OCI-LY3 (cell line): Measurements from ENCODE around the gene KIR3DL3.
"Not testable (repeated sequence)": the region's sequence is repeated elsewhere in the genome, so short reads cannot be mapped to it uniquely, and the experiment has no call there.

Experiments
- H2AFZ ChIP-seq: fragments of 200-600, 300-600 bp; shearing (Covaris generic); 2 replicates; pipeline ENCODE4 v1.6.0; 2014; ENCODE audit warnings: antibody characterized with exemption, low read depth, low read length
- H3K27ac ChIP-seq: fragments of 200-600, 300-600 bp; sonication (generic); 2 replicates; pipeline ENCODE4 v1.5.1; 2014; ENCODE audit warnings: mild to moderate bottlenecking, low read length, moderate library complexity, mixed read lengths
- H3K27me3 ChIP-seq: fragments of 200-600, 300-600 bp; sonication (generic); 2 replicates; pipeline ENCODE4 v1.6.1; 2014; ENCODE audit warnings: low read depth, low read length, mixed read lengths
- H3K36me3 ChIP-seq: fragments of 200-600, 300-600 bp; sonication (generic); replicated peaks from 2 replicates; pipeline ENCODE3; 2014; ENCODE audit warnings: low read depth, low read length, mixed read lengths
- H3K4me1 ChIP-seq: fragments of 300-600, 200-600 bp; sonication (generic); 2 replicates; pipeline ENCODE4 v1.6.1; 2014; ENCODE audit warnings: low read length, mixed read lengths
- H3K4me2 ChIP-seq: fragments of 200-600, 300-600 bp; sonication (generic); 2 replicates; pipeline ENCODE4 v1.6.1; 2014; ENCODE audit warnings: low read length, mixed read lengths
- H3K4me3 ChIP-seq: fragments of 300-600, 200-600 bp; sonication (generic); 2 replicates; pipeline ENCODE4 v1.5.1; 2014; ENCODE audit warnings: antibody characterized with exemption, mild to moderate bottlenecking, low read length, moderate library complexity
- H3K79me2 ChIP-seq: fragments of 300-600, 200-600 bp; shearing (Covaris generic); 2 replicates; pipeline ENCODE4 v1.6.1; 2014; ENCODE audit warnings: mild to moderate bottlenecking, low read length, mixed read lengths
- H3K9ac ChIP-seq: fragments of 300-600, 200-600 bp; shearing (Covaris generic); 2 replicates; pipeline ENCODE4 v1.6.0; 2014; ENCODE audit warnings: mild to moderate bottlenecking, low read length, moderate library complexity
- H3K9me3 ChIP-seq: fragments of 200-600, 300-600 bp; shearing (Covaris generic); 2 replicates; pipeline ENCODE4 v1.6.1; 2014; ENCODE audit warnings: low read length, mixed read lengths; ENCODE audit not compliant: insufficient read depth
- H4K20me1 ChIP-seq: fragments of 200-600, 300-600 bp; sonication (generic); 2 replicates; pipeline ENCODE4 v1.6.1; 2016; ENCODE audit warnings: low read length, mixed read lengths; ENCODE audit not compliant: insufficient read depth
- EZH2phosphoT487 ChIP-seq: fragments of 200-600 bp; shearing (Covaris generic); IDR thresholded peaks from 2 replicates; pipeline ENCODE4 v1.6.1; 2018; ENCODE audit warnings: antibody characterized with exemption, mixed run types, low read depth
- TF ChIP-seq, protein P1 (sequence below): fragments of 200-600, 300-600 bp; sonication (generic); IDR thresholded peaks from 2 replicates; pipeline ENCODE4 v1.5.1; 2014; ENCODE audit warnings: antibody characterized with exemption, low read length, low read depth

Gene KIR3DL3

DNA sequence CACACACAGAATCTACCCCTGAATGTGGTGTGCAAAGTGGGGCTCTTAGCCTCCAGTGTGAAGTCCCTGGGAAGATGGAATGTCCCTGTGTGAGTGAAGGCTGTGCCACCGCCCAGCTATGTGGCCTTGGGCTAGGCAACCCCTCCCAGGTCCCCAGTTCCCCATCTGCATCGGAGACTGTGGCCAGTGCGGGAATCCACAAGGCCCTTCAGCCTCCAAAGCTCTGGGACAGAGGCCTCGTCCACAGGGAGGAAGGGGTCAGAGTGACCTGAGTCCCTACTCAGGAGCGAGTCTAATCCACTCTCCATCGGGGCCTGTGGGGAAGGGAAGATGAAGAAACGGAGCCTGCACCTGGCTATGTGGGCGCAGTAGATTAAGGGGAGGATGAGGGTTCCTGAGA is 19.3 kb upstream of the KIR3DL3 start:
- H3K9me3 ChIP-seq = no peaks in the 10 kb centered on the region

DNA sequence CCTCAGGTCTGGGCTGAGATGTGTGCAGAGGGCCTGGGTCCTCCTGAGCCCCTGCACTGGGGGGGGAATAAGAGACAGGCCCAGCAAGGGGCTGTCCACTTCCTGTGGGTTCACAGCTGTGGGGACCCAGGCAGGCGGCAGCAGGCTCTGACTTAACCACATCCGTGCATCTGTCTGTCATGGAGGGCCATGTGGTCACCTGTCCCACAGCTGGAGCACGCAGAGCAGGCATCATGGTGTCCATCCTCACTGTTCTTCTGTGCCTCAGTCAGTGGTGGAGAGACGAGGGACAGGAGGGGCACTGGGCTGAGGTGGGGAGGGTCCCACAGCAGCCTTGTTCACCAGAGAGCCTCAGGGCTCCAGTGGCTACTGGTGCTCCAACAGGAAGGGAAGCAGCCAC is 16.3 kb upstream of the KIR3DL3 start:
- H3K9me3 ChIP-seq = no peaks in the 10 kb centered on the region
- no peak overlapping the region for H3K9ac ChIP-seq
- H3K4me3 ChIP-seq = no peak overlapping the region
- H3K27me3 ChIP-seq = peaks cover 14% of the 10 kb centered on the region
- H4K20me1 ChIP-seq = no peaks in the 10 kb centered on the region
- H3K79me2 ChIP-seq = no peaks in the 10 kb centered on the region
- H3K4me1 ChIP-seq = no peaks in the 10 kb centered on the region
- TF ChIP-seq, protein P1, sequence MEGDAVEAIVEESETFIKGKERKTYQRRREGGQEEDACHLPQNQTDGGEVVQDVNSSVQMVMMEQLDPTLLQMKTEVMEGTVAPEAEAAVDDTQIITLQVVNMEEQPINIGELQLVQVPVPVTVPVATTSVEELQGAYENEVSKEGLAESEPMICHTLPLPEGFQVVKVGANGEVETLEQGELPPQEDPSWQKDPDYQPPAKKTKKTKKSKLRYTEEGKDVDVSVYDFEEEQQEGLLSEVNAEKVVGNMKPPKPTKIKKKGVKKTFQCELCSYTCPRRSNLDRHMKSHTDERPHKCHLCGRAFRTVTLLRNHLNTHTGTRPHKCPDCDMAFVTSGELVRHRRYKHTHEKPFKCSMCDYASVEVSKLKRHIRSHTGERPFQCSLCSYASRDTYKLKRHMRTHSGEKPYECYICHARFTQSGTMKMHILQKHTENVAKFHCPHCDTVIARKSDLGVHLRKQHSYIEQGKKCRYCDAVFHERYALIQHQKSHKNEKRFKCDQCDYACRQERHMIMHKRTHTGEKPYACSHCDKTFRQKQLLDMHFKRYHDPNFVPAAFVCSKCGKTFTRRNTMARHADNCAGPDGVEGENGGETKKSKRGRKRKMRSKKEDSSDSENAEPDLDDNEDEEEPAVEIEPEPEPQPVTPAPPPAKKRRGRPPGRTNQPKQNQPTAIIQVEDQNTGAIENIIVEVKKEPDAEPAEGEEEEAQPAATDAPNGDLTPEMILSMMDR = no peak
- TF ChIP-seq EZH2phosphoT487 = no peak
- H2AFZ ChIP-seq = no peak overlapping the region
- H3K36me3 ChIP-seq = no peaks in the 10 kb centered on the region
- no peak overlapping the region for H3K27ac ChIP-seq
- no peak overlapping the region for H3K4me2 ChIP-seq

More for the DNA sequence above, 19.3 kb upstream of the KIR3DL3 start:
- H4K20me1 ChIP-seq = no peaks in the 10 kb centered on the region
- H2AFZ ChIP-seq = no peak overlapping the region
- H3K4me3 ChIP-seq = no peak overlapping the region
- H3K27me3 ChIP-seq = peaks cover 26% of the 10 kb centered on the region
- H3K4me1 ChIP-seq = no peaks in the 10 kb centered on the region
- H3K4me2 ChIP-seq = no peak overlapping the region
- no peaks in the 10 kb centered on the region for H3K36me3 ChIP-seq
- TF ChIP-seq, protein P1 = no peak
- TF ChIP-seq EZH2phosphoT487 = no peak
- no peak overlapping the region for H3K27ac ChIP-seq
- H3K9ac ChIP-seq = no peak overlapping the region
- no peaks in the 10 kb centered on the region for H3K79me2 ChIP-seq

DNA sequence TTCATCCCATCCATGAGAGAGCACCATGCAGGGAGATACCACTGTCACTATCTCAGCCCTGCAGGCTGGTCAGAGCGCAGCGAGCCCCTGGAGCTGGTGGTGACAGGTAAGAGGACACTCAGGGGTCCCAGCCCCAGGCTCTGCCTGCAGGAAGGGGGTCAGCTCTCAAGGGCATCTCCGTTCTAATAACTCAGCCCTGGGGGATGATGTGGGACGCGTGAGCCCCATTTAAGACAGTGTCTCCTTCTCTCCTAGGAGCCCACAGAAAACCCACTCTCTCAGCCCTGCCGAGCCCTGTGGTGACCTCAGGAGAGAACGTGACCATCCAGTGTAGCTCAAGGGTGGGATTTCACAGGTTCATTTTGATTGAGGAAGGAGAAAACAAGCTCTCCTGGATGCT is 15.5 kb upstream of the KIR3DL3 start:
- H3K27me3 ChIP-seq = peaks cover 6% of the 10 kb centered on the region
- no peak overlapping the region for H3K4me3 ChIP-seq
- no peaks in the 10 kb centered on the region for H3K36me3 ChIP-seq
- H3K9me3 ChIP-seq = no peaks in the 10 kb centered on the region
- H3K4me2 ChIP-seq = no peak overlapping the region
- no peaks in the 10 kb centered on the region for H3K4me1 ChIP-seq
- TF ChIP-seq EZH2phosphoT487 = no peak
- TF ChIP-seq, protein P1 = no peak
- H3K9ac ChIP-seq = no peak overlapping the region
- H3K27ac ChIP-seq = no peak overlapping the region
- no peak overlapping the region for H2AFZ ChIP-seq
- H4K20me1 ChIP-seq = no peaks in the 10 kb centered on the region
- H3K79me2 ChIP-seq = no peaks in the 10 kb centered on the region

DNA sequence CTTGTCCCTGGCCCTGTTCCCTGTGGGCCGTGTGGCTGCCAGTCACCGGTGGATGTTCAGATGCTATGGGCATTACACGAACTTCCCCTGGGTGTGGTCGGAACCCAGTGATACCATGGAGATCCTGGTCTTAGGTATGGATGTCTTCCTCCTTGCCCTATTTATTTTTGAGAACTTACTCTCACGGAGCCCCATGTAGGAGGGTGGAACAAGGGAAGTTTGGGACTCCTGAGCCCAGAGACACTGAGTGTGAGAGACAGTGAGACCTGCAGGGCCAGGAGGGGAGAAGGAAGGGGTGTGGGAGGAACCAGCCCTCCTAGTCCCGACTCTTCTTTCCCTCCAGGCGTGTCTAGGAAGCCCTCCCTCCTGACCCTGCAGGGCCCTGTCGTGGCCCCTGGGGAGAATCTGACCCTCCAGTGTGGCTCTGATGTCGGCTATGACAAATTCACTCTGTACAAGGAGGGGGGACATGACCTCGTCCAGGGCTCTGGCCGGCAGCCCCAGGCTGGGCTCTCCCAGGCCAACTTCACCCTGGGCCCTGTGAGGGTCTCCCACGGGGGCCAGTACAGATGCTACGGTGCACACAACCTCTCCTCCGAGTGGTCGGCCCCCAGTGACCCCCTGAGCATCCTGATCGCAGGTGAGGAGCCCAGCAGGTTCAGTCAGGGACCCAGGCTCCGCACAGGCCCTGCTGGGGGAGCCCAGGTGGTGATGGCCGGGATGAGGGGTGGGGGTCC is 14.9 kb upstream of the KIR3DL3 start:
- Histone ChIP-seq H3K27me3 (0 out of 2 replicates have a peak, but pooled peaks cover under 1% of the 10 kb centered on the region), H3K4me2 (no peak overlapping the region), H3K4me3 (no peak overlapping the region), H3K27ac (no peak overlapping the region), H3K36me3 (no peaks in the 10 kb centered on the region), H3K79me2 (no peaks in the 10 kb centered on the region), H3K9ac (no peak overlapping the region), H3K9me3 (no peaks in the 10 kb centered on the region), H3K4me1 (no peaks in the 10 kb centered on the region), H4K20me1 (no peaks in the 10 kb centered on the region), H2AFZ (no peak overlapping the region)
- TF ChIP-seq, protein P1 = no peak
- TF ChIP-seq EZH2phosphoT487 = no peak

DNA sequence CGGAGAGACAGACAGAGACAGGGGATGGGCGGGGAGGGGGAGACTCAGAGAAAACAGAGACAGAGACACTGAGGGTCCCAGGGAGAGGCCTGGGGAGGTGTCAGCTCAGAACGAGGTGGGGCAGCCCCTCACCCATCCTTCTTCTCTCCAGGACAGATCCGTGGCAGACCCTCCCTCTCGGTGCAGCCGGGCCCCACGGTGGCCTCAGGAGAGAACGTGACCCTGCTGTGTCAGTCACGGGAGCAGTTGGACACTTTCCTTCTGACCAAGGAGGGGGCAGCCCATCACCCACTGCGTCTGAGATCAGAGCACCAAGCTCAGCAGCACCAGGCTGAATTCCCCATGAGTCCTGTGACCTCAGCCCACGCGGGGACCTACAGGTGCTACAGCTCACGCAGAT is 14.3 kb upstream of the KIR3DL3 start:
- not testable (repeated sequence) for H3K79me2 ChIP-seq, H3K9ac ChIP-seq, H3K4me2 ChIP-seq, H3K4me1 ChIP-seq, H3K9me3 ChIP-seq, H3K4me3 ChIP-seq, H3K27ac ChIP-seq, H3K27me3 ChIP-seq, H4K20me1 ChIP-seq, H3K36me3 ChIP-seq, H2AFZ ChIP-seq
